Astrocyte (in vitro differentiated cells and primary cell): ENCODE data around the gene MT1G. TPM values are rescaled to one million over a fixed set of nuclear protein-coding genes. Genes with fewer than 3 reads are reported as not detected.

Experiments used
- DNase-seq: peaks from one replicate; pipeline ENCODE4 v3.0.0-alpha.2; 2010; ENCODE audit warnings: low read depth
- FAIRE-seq: peaks from 2 replicates; lab custom pipeline; 2011; peaks lifted over from hg19 to GRCh38; lab: Jason Lieb, UNC
- H2AFZ ChIP-seq: 2 replicates; pipeline ENCODE4 v1.6.0; 2012; ENCODE audit warnings: low read depth, low read length, inconsistent platforms
- H3K27ac ChIP-seq: 2 replicates; pipeline ENCODE4 v1.5.1; 2011; ENCODE audit warnings: low read depth, low read length, inconsistent platforms
- H3K27me3 ChIP-seq: 2 replicates; pipeline ENCODE4 v1.6.0; 2011; ENCODE audit warnings: low read length, inconsistent platforms; ENCODE audit not compliant: insufficient read depth
- H3K36me3 ChIP-seq: 2 replicates; pipeline ENCODE4 v1.5.1; 2011; ENCODE audit warnings: low read length, inconsistent platforms; ENCODE audit not compliant: insufficient read depth
- H3K4me1 ChIP-seq: 2 replicates; pipeline ENCODE4 v1.5.1; 2011; ENCODE audit warnings: low read length, inconsistent platforms; ENCODE audit not compliant: insufficient read depth
- H3K4me2 ChIP-seq: 2 replicates; pipeline ENCODE4 v1.6.0; 2012; ENCODE audit warnings: low read length, inconsistent platforms
- H3K4me3 ChIP-seq: 2 replicates; pipeline ENCODE4 v1.5.1; 2011; ENCODE audit warnings: low read depth, mild to moderate bottlenecking, low read length, inconsistent platforms; ENCODE audit not compliant: insufficient read depth
- H3K79me2 ChIP-seq: 2 replicates; pipeline ENCODE4 v1.6.0; 2012; ENCODE audit warnings: mild to moderate bottlenecking, low read length, inconsistent platforms; ENCODE audit not compliant: insufficient read depth
- H3K9ac ChIP-seq: 2 replicates; pipeline ENCODE4 v1.6.0; 2012; ENCODE audit warnings: mild to moderate bottlenecking, low read length, inconsistent platforms
- H3K9me3 ChIP-seq: 2 replicates; pipeline ENCODE4 v1.5.1; 2012; ENCODE audit warnings: low read depth, mild to moderate bottlenecking, low read length, inconsistent platforms; ENCODE audit not compliant: insufficient read depth
- H4K20me1 ChIP-seq: 2 replicates; pipeline ENCODE4 v1.6.0; 2012; ENCODE audit warnings: low read length, inconsistent platforms; ENCODE audit not compliant: insufficient read depth
- H3K27ac Mint-ChIP-seq: one replicate; pipeline ENCODE4 v1.8.0; 2021; ENCODE audit warnings: mild to moderate bottlenecking, mixed read lengths; ENCODE audit not compliant: unreplicated experiment
- H3K27me3 Mint-ChIP-seq: one replicate; pipeline ENCODE4 v1.8.0; 2021; ENCODE audit warnings: low read depth, mixed read lengths; ENCODE audit not compliant: unreplicated experiment
- H3K36me3 Mint-ChIP-seq: one replicate; pipeline ENCODE4 v1.8.0; 2021; ENCODE audit warnings: low read depth, mixed read lengths; ENCODE audit not compliant: unreplicated experiment
- H3K4me1 Mint-ChIP-seq: one replicate; pipeline ENCODE4 v1.8.0; 2021; ENCODE audit warnings: low read depth, mixed read lengths; ENCODE audit not compliant: unreplicated experiment
- H3K4me3 Mint-ChIP-seq: one replicate; pipeline ENCODE4 v1.8.0; 2021; ENCODE audit warnings: mild to moderate bottlenecking, moderate library complexity, mixed read lengths; ENCODE audit not compliant: unreplicated experiment
- H3K9me3 Mint-ChIP-seq: one replicate; pipeline ENCODE4 v1.8.0; 2021; ENCODE audit warnings: mild to moderate bottlenecking, mixed read lengths; ENCODE audit not compliant: unreplicated experiment
- CTCF ChIP-seq: IDR thresholded peaks from 2 replicates; pipeline ENCODE4 v1.5.1; 2011; ENCODE audit warnings: low read depth, mild to moderate bottlenecking, inconsistent platforms, low read length, moderate library complexity; ENCODE audit not compliant: insufficient read depth
- EZH2 ChIP-seq: IDR thresholded peaks from 2 replicates; pipeline ENCODE4 v1.6.1; 2012; ENCODE audit warnings: mild to moderate bottlenecking, low read length, inconsistent platforms; ENCODE audit not compliant: insufficient read depth
- total RNA-seq: library from RNA; stranded (reverse); gene quantifications from 2 replicates; pipeline ENCODE4 v1.2.1, GENCODE V29; 2021

Gene MT1G
- total RNA-seq, 1 donor from 2014 or later = not detected

- Histone ChIP-seq H3K27me3 (peaks cover 2% of the 10 kb centered on the region), H4K20me1 (no peaks in the 10 kb centered on the region), H3K79me2 (no peaks in the 10 kb centered on the region), H3K9ac (no peak overlapping the region), H3K27ac (no peak overlapping the region), H3K4me1 (no peaks in the 10 kb centered on the region), H3K36me3 (no peaks in the 10 kb centered on the region), H3K4me3 (no peak overlapping the region), H2AFZ (no peak overlapping the region), H3K4me2 (no peak overlapping the region), H3K9me3 (no peaks in the 10 kb centered on the region)
- H3K4me3 Mint-ChIP-seq = no peak overlapping the region
- no peak for TF ChIP-seq CTCF
- no peak for TF ChIP-seq EZH2
- H3K27ac Mint-ChIP-seq = no peak overlapping the region
- H3K27me3 Mint-ChIP-seq = peaks cover 26% of the 10 kb centered on the region
- no peaks in the 10 kb centered on the region for H3K36me3 Mint-ChIP-seq
- H3K9me3 Mint-ChIP-seq = no peaks in the 10 kb centered on the region
- H3K4me1 Mint-ChIP-seq = no peaks in the 10 kb centered on the region
- no peak for DNase-seq
- no peak for FAIRE-seq
These were observed 42.4 kb upstream of the MT1G start for GRCh38 chr16:56710181-56710737.

- no peak for FAIRE-seq
- H2AFZ ChIP-seq = no peak overlapping the region
- H3K27ac ChIP-seq = no peak overlapping the region
These were observed 41.7 kb upstream of the MT1G start for GRCh38 chr16:56709443-56710040.

More at GRCh38 chr16:56709443-56710040, 41.7 kb upstream of the MT1G start:
- H3K27ac Mint-ChIP-seq = no peak overlapping the region
- no peak overlapping the region for H3K4me3 ChIP-seq
- H4K20me1 ChIP-seq = no peaks in the 10 kb centered on the region
- H3K9me3 Mint-ChIP-seq = no peaks in the 10 kb centered on the region
- H3K36me3 Mint-ChIP-seq = no peaks in the 10 kb centered on the region
- no peaks in the 10 kb centered on the region for H3K79me2 ChIP-seq
- TF ChIP-seq EZH2 (no peak), CTCF (no peak)
- no peaks in the 10 kb centered on the region for H3K4me1 ChIP-seq
- H3K4me3 Mint-ChIP-seq = no peak overlapping the region
- H3K9me3 ChIP-seq = no peaks in the 10 kb centered on the region
- no peak for DNase-seq
- H3K27me3 ChIP-seq = peaks cover 2% of the 10 kb centered on the region
- no peak overlapping the region for H3K4me2 ChIP-seq
- H3K27me3 Mint-ChIP-seq = peaks cover 26% of the 10 kb centered on the region
- no peaks in the 10 kb centered on the region for H3K4me1 Mint-ChIP-seq
- H3K9ac ChIP-seq = no peak overlapping the region
- H3K36me3 ChIP-seq = no peaks in the 10 kb centered on the region
